IPS-NIHi7 (cell line): ENCODE results near the gene ARL2BP.
A peak's percentile ranks its signal among the peaks of the same experiment; 100 is the strongest.
"Not testable (repeated sequence)": the region's sequence is repeated elsewhere in the genome, so short reads cannot be mapped to it uniquely, and the experiment has no call there.

Experiments
- DNase-seq: peaks from one replicate; pipeline ENCODE4 v3.0.0; 2012; ENCODE audit warnings: mixed read lengths; ENCODE audit errors: extremely low spot score

ARL2BP gene

DNA sequence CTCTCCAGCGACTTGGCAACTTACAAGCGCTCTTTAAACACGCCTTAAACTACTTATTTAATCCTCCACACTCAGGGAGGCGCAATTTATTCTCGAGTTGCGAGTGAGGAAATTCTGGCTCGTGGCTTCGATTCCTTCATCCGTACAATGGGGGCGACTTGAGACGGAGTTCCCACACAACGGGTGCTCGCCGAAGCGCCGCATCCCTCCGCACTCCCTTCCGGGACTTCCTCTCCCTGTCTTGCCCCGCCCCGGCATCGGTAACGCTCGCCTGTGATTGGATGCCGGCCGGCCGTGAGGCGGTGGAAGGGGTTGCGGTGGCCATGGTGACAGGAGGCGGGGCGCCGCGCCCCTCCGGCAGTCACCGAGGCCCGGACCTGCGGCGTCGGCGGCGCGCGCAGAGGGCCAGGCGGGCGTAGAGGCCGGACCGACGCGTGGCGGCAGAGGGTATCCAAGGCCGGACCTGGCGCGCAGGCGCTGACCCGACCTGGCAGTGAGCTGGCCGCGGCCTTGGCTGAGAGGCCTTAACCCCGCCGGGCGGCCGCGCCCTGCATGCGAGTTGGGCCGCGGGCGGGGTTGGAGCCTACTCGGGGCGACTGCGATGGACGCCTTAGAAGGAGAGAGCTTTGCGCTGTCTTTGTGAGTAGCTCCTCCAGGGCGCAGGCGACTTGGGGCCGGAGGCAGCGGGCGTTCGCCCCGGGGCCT lies at the start of gene ARL2BP:
Gene ARL2BP, plus strand, starts transcription at position 493 of the 705 bp plus-strand sequence. Its CDS starts 109 bp downstream, at position 602.
- peak; percentile 100 for DNase-seq

DNA sequence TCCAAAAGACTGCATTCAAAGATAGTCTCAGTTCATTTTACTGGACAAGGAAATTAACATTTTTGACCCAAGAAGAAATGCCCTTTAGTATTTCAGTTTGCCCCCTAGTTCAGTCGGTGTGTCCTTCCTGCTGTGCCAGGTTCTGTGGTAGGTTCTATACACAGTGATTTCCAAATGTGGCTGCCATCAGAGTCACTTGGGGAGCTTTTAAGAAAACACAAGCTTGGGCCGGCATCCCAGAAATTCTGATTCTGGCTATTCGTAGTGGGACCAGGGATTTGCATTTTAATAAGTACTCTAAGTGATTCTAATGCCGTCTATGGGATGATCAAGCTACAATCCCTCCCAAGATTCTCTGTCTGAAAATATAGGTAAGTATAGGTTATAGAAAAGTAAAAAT lies 48.8 kb upstream of the ARL2BP start:
- DNase-seq = no peak

GRCh38 chr16:57196753-57197152 lies 48.3 kb upstream of the ARL2BP start:
- no peak for DNase-seq

GRCh38 chr16:57200321-57200720 lies 44.7 kb upstream of the ARL2BP start:
- not testable (repeated sequence) for DNase-seq

DNA sequence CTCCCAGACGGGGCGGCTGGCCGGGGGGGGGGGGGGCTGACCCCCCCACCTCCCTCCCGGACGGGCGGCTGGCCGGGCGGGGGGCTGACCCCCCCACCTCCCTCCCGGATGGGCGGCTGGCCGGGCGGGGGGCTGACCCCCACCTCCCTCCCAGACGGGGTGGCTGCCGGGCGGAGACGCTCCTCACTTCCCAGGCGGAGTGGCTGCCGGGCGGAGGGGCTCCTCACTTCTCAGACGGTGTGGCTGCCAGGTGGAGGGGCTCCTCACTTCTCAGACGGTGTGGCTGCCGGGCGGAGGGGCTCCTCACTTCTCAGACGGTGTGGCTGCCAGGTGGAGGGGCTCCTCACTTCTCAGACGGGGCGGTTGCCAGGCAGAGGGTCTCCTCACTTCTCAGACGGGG lies 44.1 kb upstream of the ARL2BP start:
- not testable (repeated sequence) for DNase-seq

- no peak for DNase-seq
Observed at GRCh38 chr16:57202095-57202886, 42.8 kb upstream of the ARL2BP start.

GRCh38 chr16:57203451-57203850 lies 41.6 kb upstream of the ARL2BP start:
- no peak for DNase-seq

- DNase-seq = peak; percentile 35
Observed at GRCh38 chr16:57204675-57205074, 40.4 kb upstream of the ARL2BP start.

- no peak for DNase-seq
Observed at GRCh38 chr16:57208926-57209325, 36.1 kb upstream of the ARL2BP start.

DNA sequence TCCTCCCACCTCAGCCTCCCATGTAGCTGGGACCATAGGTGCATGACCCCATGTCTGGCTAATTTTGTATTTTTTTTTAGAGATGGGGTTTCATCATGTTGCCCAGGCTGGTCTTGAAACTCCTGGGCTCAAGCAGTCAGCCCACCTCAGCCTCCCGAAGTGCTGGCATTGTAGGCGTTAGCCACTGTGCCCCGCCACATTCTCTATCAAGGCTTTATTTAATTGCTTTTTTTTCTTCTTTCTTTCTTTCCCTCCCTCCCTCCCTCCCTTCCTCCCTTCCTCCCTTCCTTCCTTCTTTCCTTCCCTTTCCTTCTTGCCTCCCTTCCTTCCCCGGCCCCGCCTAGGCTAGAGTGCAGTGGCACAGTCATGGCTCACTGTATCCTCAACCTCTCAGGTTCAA lies 35.3 kb upstream of the ARL2BP start:
- no peak for DNase-seq

- no peak for DNase-seq
Observed at GRCh38 chr16:57213462-57213861, 31.6 kb upstream of the ARL2BP start.

DNA sequence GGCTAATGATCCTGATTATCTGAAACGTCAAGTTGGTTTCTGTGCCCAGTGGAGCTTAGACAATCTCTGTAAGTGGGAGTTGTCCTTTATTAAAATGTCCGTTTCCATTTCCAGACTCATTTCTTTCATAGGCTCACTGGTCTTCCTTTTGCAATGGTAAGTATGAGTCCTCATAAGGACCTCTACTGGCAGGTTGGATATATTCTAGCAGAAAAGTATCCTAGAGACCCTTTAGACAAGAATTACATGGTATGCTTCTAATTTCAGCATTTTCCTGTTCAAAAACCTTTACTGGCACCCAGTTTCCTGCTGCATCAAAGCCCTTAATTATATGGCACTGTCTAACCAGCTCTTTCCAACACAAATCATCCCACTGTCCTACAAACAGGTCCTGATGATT lies 28.1 kb upstream of the ARL2BP start:
- DNase-seq = no peak

DNA sequence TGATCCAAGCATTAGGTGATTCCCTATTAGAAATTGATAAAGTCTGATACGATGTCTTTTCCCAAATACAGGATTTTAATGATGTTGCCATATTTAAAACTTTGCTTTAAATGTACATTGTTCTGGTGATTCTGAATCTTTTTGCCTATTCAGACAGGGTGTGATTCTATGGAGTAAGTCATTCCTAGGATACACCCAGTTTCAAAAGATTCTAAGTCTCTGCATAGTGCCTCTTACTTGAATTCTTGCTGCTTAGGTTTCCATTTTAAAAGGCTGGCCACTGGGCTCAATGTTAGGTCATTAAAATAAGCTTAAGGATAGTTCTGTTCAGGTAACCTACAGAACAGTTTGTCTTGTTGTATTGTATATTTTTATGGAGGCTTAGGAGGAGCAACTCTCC lies 22.0 kb upstream of the ARL2BP start:
- no peak for DNase-seq

GRCh38 chr16:57224651-57225335 lies 20.3 kb upstream of the ARL2BP start:
- no peak for DNase-seq

DNA sequence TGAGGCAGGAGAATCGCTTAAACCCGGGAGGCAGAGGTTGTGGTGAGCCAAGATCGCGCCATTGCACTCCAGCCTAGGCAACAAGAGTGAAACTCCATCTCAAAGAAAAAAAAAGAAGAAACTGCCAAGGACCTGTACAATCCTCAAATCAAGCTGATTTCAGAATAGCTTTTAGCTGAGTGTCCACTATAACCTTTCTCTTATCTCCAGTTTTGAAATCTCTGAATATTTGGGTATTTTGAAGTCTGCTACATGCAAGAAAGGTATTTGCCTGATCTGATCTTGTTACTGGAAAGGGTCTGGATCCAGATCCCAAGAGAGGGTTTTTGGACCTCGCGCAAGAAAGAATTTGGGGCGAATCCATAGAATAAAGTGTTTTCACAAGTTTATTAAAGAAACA lies 19.1 kb upstream of the ARL2BP start:
- DNase-seq = no peak

DNA sequence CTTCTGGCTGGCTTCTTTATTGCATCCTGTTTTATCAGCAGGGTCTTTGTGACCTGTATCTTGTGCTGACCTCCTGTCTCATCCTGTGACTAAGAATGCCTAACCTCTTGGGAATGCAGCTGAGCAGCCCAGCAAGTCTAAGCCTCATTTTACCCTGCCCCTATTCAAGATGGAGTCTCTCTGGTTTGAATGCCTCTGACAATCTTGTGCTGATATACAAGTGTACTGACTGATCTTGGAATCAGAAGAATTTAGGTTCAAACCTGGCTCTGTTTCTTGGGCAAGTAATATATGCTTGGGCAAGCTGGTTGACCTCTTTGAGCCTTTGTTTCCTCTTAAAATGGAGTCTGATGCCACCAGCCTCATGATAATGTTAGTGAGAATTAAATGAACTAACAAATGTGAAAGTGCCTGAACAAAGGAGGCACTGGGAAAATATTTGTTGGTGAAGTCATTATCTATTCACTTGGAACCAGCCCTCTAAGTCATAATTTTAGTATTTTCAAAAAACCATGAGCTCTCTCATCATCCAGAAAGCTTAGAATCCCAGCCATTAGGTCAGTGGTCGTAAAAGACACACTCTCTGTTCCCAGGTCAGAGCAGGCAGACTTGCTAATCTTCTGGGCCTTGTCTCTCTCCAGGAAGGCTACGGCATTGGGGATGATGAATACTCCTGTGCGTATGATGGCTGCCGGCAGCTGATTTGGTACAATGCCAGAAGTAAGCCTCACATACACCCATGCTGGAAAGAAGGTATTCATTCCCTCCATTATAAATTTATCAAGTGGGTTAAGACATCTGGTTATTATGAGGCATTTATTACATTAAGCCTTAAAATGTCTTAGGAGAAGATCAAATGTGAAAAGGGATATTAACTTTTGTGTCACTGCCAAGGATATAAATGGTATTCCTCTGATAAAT lies 18.1 kb upstream of the ARL2BP start:
- no peak for DNase-seq

DNA sequence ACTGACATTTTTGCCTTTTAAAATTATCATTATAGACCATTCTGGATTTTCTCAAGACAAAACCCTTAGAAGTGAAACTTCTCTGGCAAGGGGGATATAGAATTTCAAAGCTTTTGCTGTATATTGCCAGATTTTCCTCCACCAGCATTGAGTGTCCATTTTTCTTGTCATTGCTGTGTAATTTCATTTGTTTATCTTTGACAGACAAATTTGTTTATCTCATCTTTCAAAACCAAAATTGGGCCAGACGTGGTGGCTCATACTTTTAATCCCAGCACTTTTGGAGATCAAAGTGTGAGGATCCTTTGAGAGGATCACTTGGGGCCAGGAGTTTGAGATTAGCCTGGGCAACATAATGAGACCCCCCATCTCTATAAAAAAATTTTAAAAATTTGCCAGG lies 16.0 kb upstream of the ARL2BP start:
- DNase-seq = no peak

GRCh38 chr16:57231821-57232350 lies 13.2 kb upstream of the ARL2BP start:
- no peak for DNase-seq

DNA sequence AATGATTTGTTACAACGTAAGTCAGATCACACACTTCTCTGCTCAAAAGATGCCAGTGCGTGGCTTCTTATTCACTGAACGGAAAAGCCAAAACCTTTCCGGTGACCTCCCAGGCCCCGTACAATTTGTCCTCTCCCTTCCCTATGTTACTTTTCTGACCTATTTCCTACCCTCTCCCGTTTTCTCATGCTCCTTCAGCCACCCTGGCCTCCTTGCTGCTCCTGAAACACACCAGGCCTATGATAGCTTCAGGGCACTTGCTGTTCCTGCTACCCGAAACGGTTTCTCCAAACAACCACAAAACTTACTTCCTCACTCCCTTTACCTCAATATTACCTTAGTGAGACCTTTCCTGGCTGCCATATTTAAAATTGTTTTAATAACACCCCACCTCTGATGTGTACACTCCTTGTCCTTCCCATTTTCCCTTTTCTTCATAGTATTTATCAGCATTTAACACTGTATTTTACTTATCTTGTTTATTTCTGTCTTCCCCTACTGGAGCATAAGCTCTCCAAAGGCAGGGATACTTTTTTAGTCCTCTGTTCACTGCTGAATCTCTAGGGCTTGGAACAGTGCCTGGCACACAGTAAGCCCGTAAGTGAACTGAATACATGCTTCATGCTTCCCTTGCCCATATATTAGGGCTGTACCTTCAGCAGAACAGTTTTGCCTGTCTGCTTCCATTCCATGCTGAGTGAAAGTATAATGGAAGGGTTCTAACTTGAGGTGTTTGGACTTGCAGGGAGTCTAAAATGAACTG lies 10.9 kb upstream of the ARL2BP start:
- DNase-seq = no peak

DNA sequence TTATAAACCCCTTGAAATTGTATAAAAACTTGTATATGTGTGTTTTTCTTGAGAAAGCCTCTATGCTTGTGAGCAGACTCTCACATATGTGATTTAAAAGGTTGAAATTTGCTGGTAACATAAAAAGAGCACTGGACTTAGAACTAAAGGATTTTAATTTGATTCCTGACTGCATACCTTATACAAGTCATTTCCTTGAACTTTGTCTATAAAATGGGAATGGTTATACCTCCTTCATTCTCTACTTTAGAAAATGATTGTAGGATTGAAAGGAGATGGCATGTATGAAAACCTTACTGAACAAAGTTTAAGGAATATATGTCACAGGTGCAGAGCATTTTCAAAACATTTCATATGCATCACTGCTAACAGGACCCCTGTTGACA lies 10.4 kb upstream of the ARL2BP start:
- no peak for DNase-seq
